Measurements from ENCODE around the gene RAB36. TPM values are rescaled to one million over a fixed set of nuclear protein-coding genes. Genes with fewer than 3 reads are reported as not detected.

The RAB36 gene
- total RNA-seq, 2 donors from 2014 or later, result 2.6 to 3.3 TPM

DNA sequence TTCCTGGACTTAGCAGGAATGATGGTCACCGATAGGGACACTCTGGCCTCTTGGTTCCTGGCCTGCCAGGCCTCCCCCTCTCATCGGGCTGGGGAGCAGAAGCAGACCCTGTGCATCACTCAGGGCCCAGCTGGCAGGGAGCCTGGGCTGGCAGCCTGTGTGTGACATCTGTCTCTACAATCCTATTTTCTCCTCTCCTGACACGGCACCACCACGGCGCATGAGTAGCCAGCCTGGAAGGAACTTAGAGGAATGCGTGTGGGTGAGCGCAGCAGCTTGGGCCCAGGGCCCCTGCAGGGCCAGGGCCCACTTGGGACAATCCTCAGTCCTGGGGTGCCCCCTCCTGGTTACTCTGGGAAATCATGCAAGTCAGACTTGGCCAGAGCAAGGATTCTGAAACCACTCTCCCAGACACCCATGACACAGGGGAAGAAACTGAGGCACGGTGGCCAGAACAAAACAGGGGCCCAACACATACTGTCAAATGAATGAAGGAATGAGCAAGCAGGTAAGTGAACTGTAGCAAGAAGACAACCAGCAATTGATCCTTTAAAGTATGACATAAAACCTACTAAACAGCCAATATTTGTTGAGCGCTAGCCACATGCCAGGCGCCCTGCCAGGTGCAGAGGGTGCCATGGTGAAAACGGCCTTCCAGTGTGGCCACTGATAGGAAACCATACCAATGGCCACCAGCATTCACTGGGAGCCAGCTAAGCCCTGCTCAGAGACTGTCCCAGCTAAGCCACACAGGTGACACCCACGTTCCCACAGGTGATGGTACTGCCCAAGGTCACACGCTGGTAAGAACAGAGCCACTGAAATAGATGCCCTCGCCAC is 16.8 kb upstream of the RAB36 start:
- H3K27ac ChIP-seq (ENCODE audit: low read depth, low read length), result no peak overlapping the region
- WGBS, 2 experiments (ENCODE audit: insufficient coverage in 1 of 2, insufficient read length in 1 of 2), result 55 to 60% methylated on average over 4 to 14 of the region's 14 CpGs
- Mint-ChIP-seq H3K4me1 (peaks cover 2% of the 10 kb centered on the region), H3K27ac (no peak overlapping the region), H3K9me3 (no peaks in the 10 kb centered on the region), H3K27me3 (ENCODE audit: insufficient read depth) (peaks cover 17% of the 10 kb centered on the region), H3K36me3 (ENCODE audit: low read depth) (no peaks in the 10 kb centered on the region), H3K4me3 (no peak overlapping the region)
- no peaks in the 10 kb centered on the region for H3K36me3 ChIP-seq (ENCODE audit: control insufficient read depth, insufficient read depth, low read length)
- H3K9me3 ChIP-seq (ENCODE audit: control insufficient read depth, low read length), result no peaks in the 10 kb centered on the region
- no peak overlapping the region for H3K4me3 ChIP-seq (ENCODE audit: low read length)
- no peaks in the 10 kb centered on the region for H3K27me3 ChIP-seq (ENCODE audit: control insufficient read depth, insufficient read depth, low read length, poor library complexity, severe bottlenecking)
- TF ChIP-seq, protein P1, sequence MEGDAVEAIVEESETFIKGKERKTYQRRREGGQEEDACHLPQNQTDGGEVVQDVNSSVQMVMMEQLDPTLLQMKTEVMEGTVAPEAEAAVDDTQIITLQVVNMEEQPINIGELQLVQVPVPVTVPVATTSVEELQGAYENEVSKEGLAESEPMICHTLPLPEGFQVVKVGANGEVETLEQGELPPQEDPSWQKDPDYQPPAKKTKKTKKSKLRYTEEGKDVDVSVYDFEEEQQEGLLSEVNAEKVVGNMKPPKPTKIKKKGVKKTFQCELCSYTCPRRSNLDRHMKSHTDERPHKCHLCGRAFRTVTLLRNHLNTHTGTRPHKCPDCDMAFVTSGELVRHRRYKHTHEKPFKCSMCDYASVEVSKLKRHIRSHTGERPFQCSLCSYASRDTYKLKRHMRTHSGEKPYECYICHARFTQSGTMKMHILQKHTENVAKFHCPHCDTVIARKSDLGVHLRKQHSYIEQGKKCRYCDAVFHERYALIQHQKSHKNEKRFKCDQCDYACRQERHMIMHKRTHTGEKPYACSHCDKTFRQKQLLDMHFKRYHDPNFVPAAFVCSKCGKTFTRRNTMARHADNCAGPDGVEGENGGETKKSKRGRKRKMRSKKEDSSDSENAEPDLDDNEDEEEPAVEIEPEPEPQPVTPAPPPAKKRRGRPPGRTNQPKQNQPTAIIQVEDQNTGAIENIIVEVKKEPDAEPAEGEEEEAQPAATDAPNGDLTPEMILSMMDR (conservative IDR thresholded peaks at IDR 0.05), result peak; percentile 94
- peak; percentile 95 for DNase-seq
- H3K4me1 ChIP-seq (ENCODE audit: control insufficient read depth, insufficient read depth, low read length), result no peaks in the 10 kb centered on the region
- no peak overlapping the region for H3K9ac ChIP-seq (ENCODE audit: extremely low read depth, low read length, poor library complexity, severe bottlenecking)

DNA sequence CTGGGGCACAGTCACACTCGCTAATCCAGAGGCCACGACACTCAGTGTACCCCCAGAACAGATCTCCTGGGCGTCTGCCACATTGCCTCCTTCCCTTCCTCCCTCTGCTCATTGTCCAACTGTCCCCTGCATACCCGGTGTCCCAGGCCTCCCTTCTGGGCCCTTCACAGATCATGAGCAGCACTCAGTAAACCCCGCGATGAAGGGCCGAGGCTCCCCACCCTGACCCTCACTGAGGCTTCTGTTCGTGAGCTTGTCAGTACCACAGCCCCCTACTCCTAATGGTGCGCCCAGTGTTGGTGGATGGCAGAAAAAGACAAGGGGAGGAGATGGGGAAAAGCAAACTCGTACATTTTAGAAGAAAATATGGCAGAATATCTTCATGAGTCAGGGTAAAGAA is 16.1 kb upstream of the RAB36 start:
- Mint-ChIP-seq H3K4me3 (no peak overlapping the region), H3K4me1 (peaks cover 2% of the 10 kb centered on the region), H3K9me3 (no peaks in the 10 kb centered on the region), H3K27me3 (ENCODE audit: insufficient read depth) (peaks cover 17% of the 10 kb centered on the region), H3K27ac (no peak overlapping the region), H3K36me3 (ENCODE audit: low read depth) (no peaks in the 10 kb centered on the region)
- WGBS, 2 experiments (ENCODE audit: insufficient coverage in 1 of 2, insufficient read length in 1 of 2), result 53 to 81% methylated on average over 2 to 10 of the region's 10 CpGs
- Histone ChIP-seq H3K9ac (ENCODE audit: extremely low read depth, low read length, poor library complexity, severe bottlenecking) (no peak overlapping the region), H3K27me3 (ENCODE audit: control insufficient read depth, insufficient read depth, low read length, poor library complexity, severe bottlenecking) (no peaks in the 10 kb centered on the region), H3K4me3 (ENCODE audit: low read length) (no peak overlapping the region), H3K4me1 (ENCODE audit: control insufficient read depth, insufficient read depth, low read length) (no peaks in the 10 kb centered on the region), H3K36me3 (ENCODE audit: control insufficient read depth, insufficient read depth, low read length) (no peaks in the 10 kb centered on the region), H3K9me3 (ENCODE audit: control insufficient read depth, low read length) (no peaks in the 10 kb centered on the region), H3K27ac (ENCODE audit: low read depth, low read length) (no peak overlapping the region)
- TF ChIP-seq, protein P1 (conservative IDR thresholded peaks at IDR 0.05), result no peak
- DNase-seq, result no peak

DNA sequence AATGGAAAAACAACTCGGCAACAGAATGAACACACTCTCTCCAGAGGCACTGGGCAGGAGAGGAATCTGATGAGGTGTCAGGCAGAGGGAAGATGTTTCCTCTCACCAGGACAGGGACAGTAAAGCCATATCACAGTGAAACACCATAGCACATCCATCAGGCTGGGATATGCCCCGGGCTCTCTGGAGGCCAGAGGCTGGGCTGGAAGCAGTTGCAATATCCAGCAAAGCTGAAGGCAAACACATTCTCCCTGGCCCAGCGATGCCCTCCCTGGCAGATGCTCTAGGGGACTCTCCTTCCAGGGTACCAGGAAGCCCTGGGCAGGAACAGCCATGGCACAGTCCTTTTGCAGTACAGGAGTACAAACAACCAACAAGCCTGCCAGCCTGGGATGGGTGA is 14.6 kb upstream of the RAB36 start:
- Mint-ChIP-seq H3K27ac (no peak overlapping the region), H3K9me3 (no peaks in the 10 kb centered on the region), H3K4me3 (no peak overlapping the region)

More for the DNA sequence above, 14.6 kb upstream of the RAB36 start:
- 69 to 95% methylated on average over 2 to 3 of the region's 3 CpGs for WGBS, 2 experiments (ENCODE audit: insufficient coverage in 1 of 2, insufficient read length in 1 of 2)
- peaks cover 2% of the 10 kb centered on the region for H3K4me1 Mint-ChIP-seq
- no peaks in the 10 kb centered on the region for H3K9me3 ChIP-seq (ENCODE audit: control insufficient read depth, low read length)
- no peaks in the 10 kb centered on the region for H3K36me3 ChIP-seq (ENCODE audit: control insufficient read depth, insufficient read depth, low read length)
- no peak overlapping the region for H3K9ac ChIP-seq (ENCODE audit: extremely low read depth, low read length, poor library complexity, severe bottlenecking)
- no peak for DNase-seq
- H3K27ac ChIP-seq (ENCODE audit: low read depth, low read length), result no peak overlapping the region
- TF ChIP-seq, protein P1 (conservative IDR thresholded peaks at IDR 0.05), result no peak
- no peaks in the 10 kb centered on the region for H3K4me1 ChIP-seq (ENCODE audit: control insufficient read depth, insufficient read depth, low read length)
- no peak overlapping the region for H3K4me3 ChIP-seq (ENCODE audit: low read length)
- peaks cover 17% of the 10 kb centered on the region for H3K27me3 Mint-ChIP-seq (ENCODE audit: insufficient read depth)
- H3K36me3 Mint-ChIP-seq (ENCODE audit: low read depth), result no peaks in the 10 kb centered on the region
- H3K27me3 ChIP-seq (ENCODE audit: control insufficient read depth, insufficient read depth, low read length, poor library complexity, severe bottlenecking), result no peaks in the 10 kb centered on the region
